Measurements from ENCODE around the gene FBXL15. TPM values are rescaled to one million over a fixed set of nuclear protein-coding genes. Genes with fewer than 3 reads are reported as not detected.

FBXL15 gene
- total and polyA plus RNA-seq, 9 of the 15 experiments (the other 6 are each of a cell fraction or from before 2014, with no cell fraction given) = 0.08 to 25.9 (median 3.5) TPM

- TF ChIP-seq MGA (IDR thresholded peaks at IDR 0.05) = 0 out of 2 replicates have a peak, but pooled peaks have one; percentile 23
- no peak for TF ChIP-seq ZNF830 (CRISPR knock-in tag; IDR thresholded peaks at IDR 0.05)
- TF ChIP-seq EP300 (IDR thresholded peaks at IDR 0.05; ENCODE audit: low read length) = no peak
- TF ChIP-seq MXD1 (CRISPR knock-in tag; IDR thresholded peaks at IDR 0.05; ENCODE audit: borderline replicate concordance, poor library complexity, severe bottlenecking) = no peak
- TF ChIP-seq PHF20 (IDR thresholded peaks at IDR 0.05; ENCODE audit: partially characterized antibody) = no peak
- TF ChIP-seq ELF4 (CRISPR knock-in tag; IDR thresholded peaks at IDR 0.05) = no peak
- TF ChIP-seq ZKSCAN1 (IDR thresholded peaks at IDR 0.05; ENCODE audit: low read depth, low read length) = no peak
- TF ChIP-seq HIVEP1 (CRISPR knock-in tag; IDR thresholded peaks at IDR 0.05) = no peak
- no peak for TF ChIP-seq NR4A1 (CRISPR knock-in tag; IDR thresholded peaks at IDR 0.05)
- no peak for TF ChIP-seq NR4A1 (tag; IDR thresholded peaks at IDR 0.05)
- TF ChIP-seq, protein P1, sequence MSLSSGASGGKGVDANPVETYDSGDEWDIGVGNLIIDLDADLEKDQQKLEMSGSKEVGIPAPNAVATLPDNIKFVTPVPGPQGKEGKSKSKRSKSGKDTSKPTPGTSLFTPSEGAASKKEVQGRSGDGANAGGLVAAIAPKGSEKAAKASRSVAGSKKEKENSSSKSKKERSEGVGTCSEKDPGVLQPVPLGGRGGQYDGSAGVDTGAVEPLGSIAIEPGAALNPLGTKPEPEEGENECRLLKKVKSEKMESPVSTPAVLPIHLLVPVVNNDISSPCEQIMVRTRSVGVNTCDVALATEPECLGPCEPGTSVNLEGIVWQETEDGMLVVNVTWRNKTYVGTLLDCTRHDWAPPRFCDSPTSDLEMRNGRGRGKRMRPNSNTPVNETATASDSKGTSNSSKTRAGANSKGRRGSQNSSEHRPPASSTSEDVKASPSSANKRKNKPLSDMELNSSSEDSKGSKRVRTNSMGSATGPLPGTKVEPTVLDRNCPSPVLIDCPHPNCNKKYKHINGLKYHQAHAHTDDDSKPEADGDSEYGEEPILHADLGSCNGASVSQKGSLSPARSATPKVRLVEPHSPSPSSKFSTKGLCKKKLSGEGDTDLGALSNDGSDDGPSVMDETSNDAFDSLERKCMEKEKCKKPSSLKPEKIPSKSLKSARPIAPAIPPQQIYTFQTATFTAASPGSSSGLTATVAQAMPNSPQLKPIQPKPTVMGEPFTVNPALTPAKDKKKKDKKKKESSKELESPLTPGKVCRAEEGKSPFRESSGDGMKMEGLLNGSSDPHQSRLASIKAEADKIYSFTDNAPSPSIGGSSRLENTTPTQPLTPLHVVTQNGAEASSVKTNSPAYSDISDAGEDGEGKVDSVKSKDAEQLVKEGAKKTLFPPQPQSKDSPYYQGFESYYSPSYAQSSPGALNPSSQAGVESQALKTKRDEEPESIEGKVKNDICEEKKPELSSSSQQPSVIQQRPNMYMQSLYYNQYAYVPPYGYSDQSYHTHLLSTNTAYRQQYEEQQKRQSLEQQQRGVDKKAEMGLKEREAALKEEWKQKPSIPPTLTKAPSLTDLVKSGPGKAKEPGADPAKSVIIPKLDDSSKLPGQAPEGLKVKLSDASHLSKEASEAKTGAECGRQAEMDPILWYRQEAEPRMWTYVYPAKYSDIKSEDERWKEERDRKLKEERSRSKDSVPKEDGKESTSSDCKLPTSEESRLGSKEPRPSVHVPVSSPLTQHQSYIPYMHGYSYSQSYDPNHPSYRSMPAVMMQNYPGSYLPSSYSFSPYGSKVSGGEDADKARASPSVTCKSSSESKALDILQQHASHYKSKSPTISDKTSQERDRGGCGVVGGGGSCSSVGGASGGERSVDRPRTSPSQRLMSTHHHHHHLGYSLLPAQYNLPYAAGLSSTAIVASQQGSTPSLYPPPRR (CRISPR knock-in tag; IDR thresholded peaks at IDR 0.05; ENCODE audit: borderline replicate concordance) = no peak
- TF ChIP-seq SMARCC2 (IDR thresholded peaks at IDR 0.05; ENCODE audit: low read depth) = no peak
These were observed 24.4 kb upstream of the FBXL15 start (continued) for GRCh38 chr10:102396317-102396650.
